Gastroesophageal sphincter (tissue), 3 donors: ENCODE results near the gene EFTUD2.

ENCODE experiments used
- CTCF ChIP-seq, 4 experiments: fragments of 200-600 bp in 2 of 4; fragments of 450-650 bp in 2 of 4; sonication (generic) in 1 of 4; IDR thresholded peaks; one replicate each; pipeline ENCODE4 v1.5.1; 2017 to 2019; ENCODE audit warnings: antibody characterized with exemption in 4 of 4, mild to moderate bottlenecking in 2 of 4, moderate library complexity in 2 of 4
- POLR2A ChIP-seq, 2 donors: fragments of 450-650 bp; IDR thresholded peaks; one replicate each; pipeline ENCODE4 v1.6.1; 2017; ENCODE audit warnings: antibody characterized with exemption in 2 of 2, mild to moderate bottlenecking in 2 of 2, moderate library complexity in 1 of 2

GRCh38 chr17:44930667-44931066 is 31.4 kb upstream of the EFTUD2 start:
- TF ChIP-seq POLR2A (IDR thresholded peaks at IDR 0.05), result no peak
- no peak for TF ChIP-seq CTCF (IDR thresholded peaks at IDR 0.05)
